AG09309 (cell line): ENCODE measurements around the gene TRIM67.

Source experiments
- DNase-seq: peaks from one replicate; pipeline ENCODE4 v3.0.0-alpha.2; 2010; ENCODE audit warnings: low read depth
- H3K4me3 ChIP-seq: 2 replicates; pipeline ENCODE4 v1.5.1; 2011; ENCODE audit warnings: mild to moderate bottlenecking, low read depth, low read length, moderate library complexity; ENCODE audit not compliant: control insufficient read depth
- CTCF ChIP-seq: IDR thresholded peaks from 2 replicates; pipeline ENCODE4 v1.5.1; 2011; ENCODE audit warnings: mild to moderate bottlenecking, low read depth, low read length, inconsistent platforms; ENCODE audit not compliant: insufficient read depth, control insufficient read depth; ENCODE audit errors: missing control alignments

TRIM67 gene

GRCh38 chr1:231201375-231201978, 39.6 kb downstream of the TRIM67 start:
- no peak for TF ChIP-seq CTCF
- H3K4me3 ChIP-seq = no peak overlapping the region
- no peak for DNase-seq

DNA sequence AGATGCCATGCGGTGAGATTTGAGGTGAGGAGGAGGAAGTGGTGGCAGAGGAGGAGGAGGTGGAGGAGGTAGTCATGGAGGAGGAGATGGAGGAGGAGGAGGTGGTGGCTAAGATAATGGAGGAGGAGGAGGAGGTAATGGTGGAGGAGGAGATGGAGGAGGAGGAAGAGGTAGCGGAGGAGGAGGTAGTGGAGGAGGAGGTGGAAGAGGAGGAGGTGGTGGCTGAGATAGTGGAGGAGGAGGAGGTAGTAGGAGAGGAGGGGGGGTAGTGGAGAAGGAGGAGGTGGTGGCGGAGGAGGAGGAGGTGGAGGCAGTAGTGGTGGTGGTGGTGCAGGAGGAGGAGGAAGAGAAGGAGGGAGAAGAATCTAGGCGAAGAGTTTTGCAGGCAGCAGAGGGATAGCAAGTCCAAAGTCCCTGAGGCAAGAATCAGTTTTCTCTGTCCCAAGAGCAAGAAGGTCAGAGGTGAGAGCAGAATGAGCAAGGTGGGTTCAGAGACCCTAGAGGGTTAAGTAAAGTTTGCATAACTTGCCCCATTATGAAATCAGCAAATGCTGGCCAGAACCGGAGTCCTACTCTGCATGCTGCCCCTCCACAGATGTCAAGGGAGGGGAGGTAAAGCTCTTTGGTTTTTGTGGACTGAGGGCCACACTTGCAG, 40.2 kb downstream of the TRIM67 start:
- no peak for DNase-seq
- no peak overlapping the region for H3K4me3 ChIP-seq
- no peak for TF ChIP-seq CTCF

- no peak for TF ChIP-seq CTCF
- DNase-seq = no peak
- H3K4me3 ChIP-seq = no peak overlapping the region
Observed at GRCh38 chr1:231203259-231204057, 41.6 kb downstream of the TRIM67 start.

DNA sequence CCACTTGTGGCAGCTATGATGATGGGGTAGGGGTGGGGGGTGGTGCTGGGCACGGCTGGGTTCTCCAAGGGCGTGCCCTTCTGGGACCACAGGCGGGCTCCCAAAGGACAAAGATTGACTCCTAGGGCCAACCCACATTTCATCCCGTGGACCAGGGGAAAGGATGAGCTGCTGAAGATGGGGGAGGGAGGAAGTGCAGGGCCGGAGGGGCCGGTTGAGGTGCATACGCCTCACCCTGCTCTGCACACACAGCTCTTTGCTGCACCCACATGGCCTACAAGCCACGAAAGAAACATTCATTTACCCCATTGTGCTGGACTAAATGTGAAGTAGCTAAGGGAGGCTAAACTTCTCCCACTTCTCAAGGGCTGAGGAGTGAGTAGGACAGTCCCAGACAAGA, 45.0 kb downstream of the TRIM67 start:
- TF ChIP-seq CTCF = peak; percentile 15
- no peak overlapping the region for H3K4me3 ChIP-seq
- no peak for DNase-seq

DNA sequence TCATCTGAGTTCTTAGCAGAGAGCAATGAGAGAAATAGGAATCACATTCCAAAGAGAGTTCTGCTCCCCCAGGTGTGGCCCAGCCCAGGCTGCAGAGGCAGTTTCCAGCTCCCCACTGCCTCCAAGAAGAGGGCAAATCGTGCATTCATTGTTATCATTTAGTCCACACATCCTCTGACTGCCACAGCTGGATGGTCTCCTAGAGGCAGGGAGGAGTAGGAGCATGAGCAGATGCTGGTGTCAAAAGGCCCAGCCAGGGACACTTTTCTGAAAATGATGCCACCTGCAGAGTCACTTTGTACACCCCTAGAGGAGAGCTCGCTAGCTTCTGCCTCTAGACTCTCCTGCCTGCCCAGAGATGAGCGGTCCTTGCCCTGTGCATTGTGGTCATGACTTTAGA, 45.6 kb downstream of the TRIM67 start:
- TF ChIP-seq CTCF = no peak
- no peak for DNase-seq

DNA sequence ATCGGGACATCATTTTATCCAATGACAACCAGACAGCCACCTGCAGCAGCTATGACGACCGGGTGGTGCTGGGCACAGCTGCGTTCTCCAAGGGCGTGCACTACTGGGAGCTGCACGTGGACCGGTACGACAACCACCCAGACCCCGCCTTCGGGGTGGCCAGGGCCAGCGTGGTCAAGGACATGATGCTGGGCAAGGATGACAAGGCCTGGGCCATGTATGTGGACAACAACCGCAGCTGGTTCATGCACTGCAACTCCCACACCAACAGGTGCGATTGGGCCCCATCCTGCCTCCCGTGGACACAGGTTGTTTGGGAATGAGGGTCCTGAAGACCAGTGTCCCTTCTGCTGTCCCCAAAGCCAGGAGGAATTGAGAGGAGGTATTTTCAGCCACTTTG, 47.1 kb downstream of the TRIM67 start:
- TF ChIP-seq CTCF = no peak
- no peak for DNase-seq

More for the DNA sequence above, 45.6 kb downstream of the TRIM67 start:
- no peak overlapping the region for H3K4me3 ChIP-seq

More for the DNA sequence above, 47.1 kb downstream of the TRIM67 start:
- no peak overlapping the region for H3K4me3 ChIP-seq
